K562 (cell line): ENCODE results near the gene NIPAL3. TPM values are rescaled to one million over a fixed set of nuclear protein-coding genes. Genes with fewer than 3 reads are reported as not detected.

Experiments
- BMI1 ChIP-seq: fragments of 150-350 bp; IDR thresholded peaks from 2 replicates; pipeline ENCODE4 v1.6.1; 2014; ENCODE audit warnings: low read length
- CHAMP1 ChIP-seq: fragments of 450-650 bp; IDR thresholded peaks from 2 replicates; pipeline ENCODE4 v1.6.1; 2016; ENCODE audit warnings: mild to moderate bottlenecking
- ELK1 ChIP-seq: sonication (generic); formaldehyde crosslinking; IDR thresholded peaks from 2 replicates; pipeline ENCODE4 v1.8.1; 2022; ENCODE audit warnings: missing genetic modification reagents
- FOXJ2 ChIP-seq: fragments of 200-800 bp; sonication (Bioruptor generic); IDR thresholded peaks from 2 replicates; pipeline ENCODE4 v1.6.1; 2016; ENCODE audit warnings: missing genetic modification characterization, missing compliant biosample characterization
- GMEB1 ChIP-seq: fragments of 250-450 bp; sonication (Bioruptor Pico); IDR thresholded peaks from 2 replicates; pipeline ENCODE4 v1.4.0; 2020; ENCODE audit warnings: mild to moderate bottlenecking
- JUNB ChIP-seq: fragments of 450-650 bp; formaldehyde crosslinking; conservative IDR thresholded peaks from 2 replicates; pipeline ENCODE4 v1.4.0; 2020; ENCODE audit warnings: mild to moderate bottlenecking
- MAZ ChIP-seq, 2 experiments: fragments of 450-650 bp in 1 of 2; sonication (generic) in 1 of 2; formaldehyde crosslinking; IDR thresholded peaks in 1 of 2; conservative IDR thresholded peaks in 1 of 2; 2 replicates each; pipeline versions ENCODE4 v1.4.0 to v1.5.0; 2020; ENCODE audit warnings: mild to moderate bottlenecking in 1 of 2, missing genetic modification reagents in 1 of 2
- POLR3A ChIP-seq: IDR thresholded peaks from 2 replicates; pipeline ENCODE4 v1.6.1; 2011; ENCODE audit warnings: borderline replicate concordance, mild to moderate bottlenecking, moderate library complexity; ENCODE audit not compliant: insufficient read length, insufficient read depth; ENCODE audit errors: extremely low read depth
- TCFL5 ChIP-seq: fragments of 250-450 bp; sonication (Bioruptor Pico); conservative IDR thresholded peaks from 2 replicates; pipeline ENCODE4 v1.6.1; 2021; ENCODE audit warnings: mild to moderate bottlenecking, moderate library complexity, matching md5 sums
- ZNF778 ChIP-seq: fragments of 450-650 bp; formaldehyde crosslinking; IDR thresholded peaks from 2 replicates; pipeline ENCODE4 v1.4.0; 2020; ENCODE audit warnings: mild to moderate bottlenecking, moderate library complexity
- polyA plus RNA-seq, 8 experiments: library from polyadenylated mRNA; depleted of rRNA in 4 of 8; stranded (reverse) in 5 of 8; unstranded in 3 of 8; fragments of >200 nt; fragmentation: Nextera tagmentation in 2 of 8; fragmentation: Illumina TruSeq in 1 of 8; extraction: Ambion mirVana in 2 of 8; extraction: Trizol in 1 of 8; gene quantifications; 2 replicates each; pipeline versions ENCODE4 v1.2.1 to v1.2.3, GENCODE V29; 2011 to 2014; ENCODE audit warnings: inconsistent platforms in 1 of 8, missing spikeins in 1 of 8
- total RNA-seq, 7 experiments: library from RNA; depleted of rRNA in 6 of 7; stranded (reverse); fragments of >200 nt in 6 of 7; fragmentation: Illumina TruSeq in 2 of 7; extraction: Trizol in 2 of 7; gene quantifications; 2 replicates each; pipeline versions ENCODE4 v1.2.1 to v1.2.3, GENCODE V29; 2011 to 2021; ENCODE audit warnings: low replicate concordance in 1 of 7

Gene NIPAL3
- total and polyA plus RNA-seq, 9 of the 15 experiments (the other 6 are each of a cell fraction or from before 2014, with no cell fraction given), result 10.5 to 26.3 (median 16.0) TPM

GRCh38 chr1:24503870-24504523, 88.4 kb downstream of the NIPAL3 start (continued):
- no peak for TF ChIP-seq CHAMP1
- no peak for TF ChIP-seq ELK1 (CRISPR knock-in tag)
- no peak for TF ChIP-seq FOXJ2 (tag)
- no peak for TF ChIP-seq MAZ (CRISPR knock-in tag; conservative IDR thresholded peaks at IDR 0.05 in 1 of 2, IDR thresholded peaks at IDR 0.05 in 1 of 2)
- TF ChIP-seq BMI1, result 0 out of 2 replicates have a peak, but pooled peaks have one; percentile 30
- TF ChIP-seq POLR3A, result no peak
- no peak for TF ChIP-seq TCFL5 (CRISPR knock-in tag)
- TF ChIP-seq ZNF778, result no peak
- no peak for TF ChIP-seq JUNB (CRISPR knock-in tag)
- no peak for TF ChIP-seq GMEB1 (CRISPR knock-in tag)
